Body of pancreas (tissue), 4 donors: ENCODE data around the gene CLIC6.

Experiments used
- CTCF ChIP-seq, 7 experiments: fragments of 450-650 bp in 4 of 7; fragments of 200-600 bp in 3 of 7; sonication (generic) in 3 of 7; IDR thresholded peaks; one replicate each; pipeline ENCODE4 v1.5.1; 2016 to 2019; ENCODE audit warnings: antibody characterized with exemption in 7 of 7
- POLR2A ChIP-seq, 3 donors: fragments of 450-650 bp; IDR thresholded peaks; one replicate each; pipeline ENCODE4 v1.6.1; 2016; ENCODE audit warnings: antibody characterized with exemption in 3 of 3, mild to moderate bottlenecking in 2 of 3

GRCh38 chr21:34684174-34684876, 15.5 kb downstream of the CLIC6 start:
- no peak for TF ChIP-seq CTCF (IDR thresholded peaks at IDR 0.05)
- no peak for TF ChIP-seq POLR2A (IDR thresholded peaks at IDR 0.05)
